ENCODE results near the gene SPOCK3. TPM values are rescaled to one million over a fixed set of nuclear protein-coding genes. Genes with fewer than 3 reads are reported as not detected.

The SPOCK3 gene
- total RNA-seq, 2 experiments from 2014 or later = 0.44 TPM; not detected in 1

DNA sequence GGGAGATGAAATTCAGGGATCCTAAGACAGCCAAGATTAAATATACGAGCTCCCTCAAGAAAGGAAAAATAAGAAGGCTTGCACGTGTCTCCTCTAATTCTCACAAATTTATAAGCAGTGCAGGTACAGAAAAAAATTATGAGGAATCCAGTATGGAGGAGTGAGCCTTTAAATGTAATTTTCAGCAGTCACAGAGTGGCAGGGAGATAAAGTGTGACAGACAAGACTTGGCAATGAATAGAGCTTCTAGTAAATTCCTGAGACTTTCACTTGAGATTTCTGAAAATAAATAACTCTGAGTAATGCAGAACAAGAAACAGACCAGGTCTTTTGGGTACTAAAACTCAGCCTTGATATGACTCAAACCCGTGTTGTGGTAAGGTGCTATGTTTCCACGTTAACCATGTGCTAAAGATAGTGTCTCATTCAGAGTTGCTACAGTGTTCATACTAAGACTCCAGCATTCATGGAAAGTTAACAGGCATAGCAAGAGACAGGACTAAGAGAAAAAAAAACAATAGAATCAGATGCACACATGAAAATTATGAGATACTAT is 119.8 kb downstream of the SPOCK3 start:
- Mint-ChIP-seq H3K4me3 (no peak overlapping the region), H3K27me3 (no peaks in the 10 kb centered on the region), H3K27ac (no peak overlapping the region), H3K9me3 (peaks cover 4% of the 10 kb centered on the region), H3K4me1 (no peaks in the 10 kb centered on the region), H3K36me3 (no peaks in the 10 kb centered on the region)
- no peak for DNase-seq

DNA sequence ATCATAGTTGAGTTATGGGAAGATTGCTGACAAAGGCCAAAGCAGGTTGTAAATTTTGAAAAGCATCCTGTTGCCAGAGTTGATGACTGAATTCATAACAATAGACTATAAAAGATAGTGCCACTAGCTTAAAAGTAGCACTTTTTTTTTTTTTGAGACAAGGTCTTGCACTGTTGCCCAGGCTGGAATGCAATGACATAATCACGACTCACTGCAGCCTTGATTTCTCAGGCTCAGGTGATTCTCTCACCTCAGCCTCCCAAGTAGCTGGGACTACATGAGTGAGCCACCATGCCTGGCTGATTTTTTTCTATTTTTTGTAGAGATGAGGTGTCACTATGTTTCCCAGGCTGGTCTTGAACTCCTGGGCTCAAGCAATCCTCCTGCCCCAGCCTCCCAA is 122.7 kb downstream of the SPOCK3 start:
- no peak overlapping the region for H3K27ac Mint-ChIP-seq
- H3K4me3 Mint-ChIP-seq = no peak overlapping the region
- H3K27me3 Mint-ChIP-seq = no peaks in the 10 kb centered on the region
- H3K4me1 Mint-ChIP-seq = no peaks in the 10 kb centered on the region
- no peaks in the 10 kb centered on the region for H3K36me3 Mint-ChIP-seq
- no peak for DNase-seq
- peaks cover 4% of the 10 kb centered on the region for H3K9me3 Mint-ChIP-seq

GRCh38 chr4:167111092-167111491 is 123.2 kb downstream of the SPOCK3 start:
- no peak for DNase-seq
- Mint-ChIP-seq H3K27me3 (no peaks in the 10 kb centered on the region), H3K4me1 (no peaks in the 10 kb centered on the region), H3K27ac (no peak overlapping the region), H3K9me3 (peaks cover 4% of the 10 kb centered on the region), H3K36me3 (no peaks in the 10 kb centered on the region), H3K4me3 (no peak overlapping the region)

DNA sequence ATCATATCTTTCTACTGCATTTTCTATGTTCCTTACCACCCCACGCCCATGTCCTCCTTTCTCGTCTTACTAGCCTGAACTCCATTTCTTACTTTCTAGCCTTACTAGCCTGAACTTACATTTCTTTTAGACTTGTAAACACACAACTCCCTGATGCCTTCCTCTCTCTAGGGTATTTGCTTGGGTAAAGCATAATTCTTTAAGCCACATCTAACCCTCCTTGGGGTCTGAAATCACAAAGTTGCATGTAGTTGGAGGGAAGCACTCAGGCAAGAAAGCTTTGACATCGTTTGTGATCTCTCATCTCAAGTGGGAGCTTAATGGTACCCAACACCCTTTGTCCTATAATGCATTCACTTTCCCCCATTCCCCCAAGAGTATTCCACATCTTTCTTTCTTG is 124.4 kb downstream of the SPOCK3 start:
- DNase-seq = no peak
- no peak overlapping the region for H3K4me3 Mint-ChIP-seq
- no peaks in the 10 kb centered on the region for H3K27me3 Mint-ChIP-seq
- peaks cover 7% of the 10 kb centered on the region for H3K9me3 Mint-ChIP-seq
- H3K27ac Mint-ChIP-seq = no peak overlapping the region
- no peaks in the 10 kb centered on the region for H3K4me1 Mint-ChIP-seq
- H3K36me3 Mint-ChIP-seq = no peaks in the 10 kb centered on the region

DNA sequence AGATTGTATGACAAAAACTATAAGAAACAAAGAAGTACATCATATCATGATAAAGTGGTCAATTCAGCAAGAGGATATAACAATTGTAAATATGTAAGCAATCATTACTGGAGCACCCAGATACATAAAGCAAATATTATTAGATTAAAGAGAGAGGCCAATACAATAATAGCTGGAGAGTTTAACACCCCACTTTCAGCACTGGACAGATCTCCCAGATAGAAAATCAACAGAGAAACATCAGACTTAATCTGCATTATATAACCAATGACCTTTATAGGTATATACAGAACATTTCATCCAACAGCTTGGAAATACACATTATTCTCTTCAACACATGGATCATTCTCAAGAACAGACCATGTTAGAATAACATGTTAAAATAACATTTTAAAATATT is 128.4 kb downstream of the SPOCK3 start:
- no peak for DNase-seq
- Mint-ChIP-seq H3K27me3 (no peaks in the 10 kb centered on the region), H3K4me1 (no peaks in the 10 kb centered on the region), H3K4me3 (no peak overlapping the region), H3K36me3 (no peaks in the 10 kb centered on the region), H3K9me3 (peaks cover 13% of the 10 kb centered on the region), H3K27ac (no peak overlapping the region)

GRCh38 chr4:167102475-167102874 is 131.8 kb downstream of the SPOCK3 start:
- H3K4me3 Mint-ChIP-seq = no peak overlapping the region
- no peaks in the 10 kb centered on the region for H3K27me3 Mint-ChIP-seq
- peaks cover 10% of the 10 kb centered on the region for H3K9me3 Mint-ChIP-seq
- no peak overlapping the region for H3K27ac Mint-ChIP-seq
- H3K36me3 Mint-ChIP-seq = no peaks in the 10 kb centered on the region
- no peaks in the 10 kb centered on the region for H3K4me1 Mint-ChIP-seq
- no peak for DNase-seq

DNA sequence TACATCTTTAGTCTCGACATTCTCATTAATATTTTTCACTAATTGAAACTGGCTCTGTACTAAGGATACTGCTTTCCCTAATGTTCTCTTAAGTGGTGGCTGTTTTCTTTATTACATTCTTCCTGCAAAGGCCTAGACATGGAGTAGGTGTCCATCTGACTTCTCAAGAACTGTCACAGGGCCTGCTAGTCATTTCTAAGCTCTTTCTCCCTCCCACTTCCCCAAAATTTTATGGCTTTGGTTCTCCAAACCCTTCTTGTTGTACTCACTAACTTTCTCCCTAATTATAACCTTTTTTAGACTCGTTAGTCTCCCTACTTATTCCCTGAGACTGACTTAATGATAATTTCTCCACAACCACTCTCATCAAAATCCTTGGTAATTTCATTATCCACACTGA is 133.3 kb downstream of the SPOCK3 start:
- H3K9me3 Mint-ChIP-seq = peaks cover 10% of the 10 kb centered on the region

GRCh38 chr4:167100120-167100519 is 134.2 kb downstream of the SPOCK3 start:
- no peak overlapping the region for H3K4me3 Mint-ChIP-seq
- no peaks in the 10 kb centered on the region for H3K4me1 Mint-ChIP-seq
- no peak overlapping the region for H3K27ac Mint-ChIP-seq

More for the DNA sequence above, 133.3 kb downstream of the SPOCK3 start:
- Mint-ChIP-seq H3K4me3 (no peak overlapping the region), H3K27me3 (no peaks in the 10 kb centered on the region), H3K4me1 (no peaks in the 10 kb centered on the region), H3K36me3 (no peaks in the 10 kb centered on the region), H3K27ac (no peak overlapping the region)
- no peak for DNase-seq

DNA sequence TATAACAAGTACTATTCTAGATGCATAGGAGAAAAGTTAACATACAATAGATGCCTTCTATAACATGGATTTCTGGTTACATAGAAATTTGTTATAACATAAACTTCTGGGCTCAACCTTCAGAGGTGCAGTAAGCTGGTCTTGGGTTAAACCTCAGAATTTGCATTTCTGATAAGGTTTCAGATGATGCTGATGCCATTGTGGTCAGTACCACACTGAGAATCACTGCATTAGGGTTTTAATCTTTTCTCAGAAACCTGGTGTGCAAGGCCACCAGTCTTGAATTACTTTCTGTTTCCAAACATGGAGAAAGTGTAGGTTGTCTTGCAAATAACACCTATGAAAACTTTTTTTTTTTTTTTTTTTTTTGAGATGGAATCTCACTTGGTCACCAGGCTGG is 146.2 kb downstream of the SPOCK3 start:
- no peak overlapping the region for H3K27ac Mint-ChIP-seq
- no peaks in the 10 kb centered on the region for H3K27me3 Mint-ChIP-seq
- H3K4me1 Mint-ChIP-seq = no peaks in the 10 kb centered on the region
- H3K9me3 Mint-ChIP-seq = no peaks in the 10 kb centered on the region
- H3K4me3 Mint-ChIP-seq = no peak overlapping the region
- no peak for DNase-seq
- H3K36me3 Mint-ChIP-seq = no peaks in the 10 kb centered on the region

More at GRCh38 chr4:167100120-167100519, 134.2 kb downstream of the SPOCK3 start:
- no peak for DNase-seq
- H3K27me3 Mint-ChIP-seq = no peaks in the 10 kb centered on the region
- H3K9me3 Mint-ChIP-seq = peaks cover 6% of the 10 kb centered on the region
- no peaks in the 10 kb centered on the region for H3K36me3 Mint-ChIP-seq

GRCh38 chr4:167084321-167084720 is 150.0 kb downstream of the SPOCK3 start:
- Mint-ChIP-seq H3K27me3 (no peaks in the 10 kb centered on the region), H3K4me1 (no peaks in the 10 kb centered on the region)
- no peak for DNase-seq

GRCh38 chr4:167079762-167080161 is 154.5 kb downstream of the SPOCK3 start:
- H3K4me1 Mint-ChIP-seq = no peaks in the 10 kb centered on the region
- H3K4me3 Mint-ChIP-seq = no peak overlapping the region
- no peak overlapping the region for H3K27ac Mint-ChIP-seq
- no peak for DNase-seq
- no peaks in the 10 kb centered on the region for H3K36me3 Mint-ChIP-seq
- H3K27me3 Mint-ChIP-seq = no peaks in the 10 kb centered on the region
- H3K9me3 Mint-ChIP-seq = peaks cover 2% of the 10 kb centered on the region

More at GRCh38 chr4:167084321-167084720, 150.0 kb downstream of the SPOCK3 start:
- no peak overlapping the region for H3K27ac Mint-ChIP-seq
- H3K4me3 Mint-ChIP-seq = no peak overlapping the region
- H3K36me3 Mint-ChIP-seq = no peaks in the 10 kb centered on the region
- H3K9me3 Mint-ChIP-seq = peaks cover 2% of the 10 kb centered on the region

GRCh38 chr4:167052631-167053091 is 181.6 kb downstream of the SPOCK3 start:
- Mint-ChIP-seq H3K4me3 (no peak overlapping the region), H3K36me3 (no peaks in the 10 kb centered on the region), H3K4me1 (no peaks in the 10 kb centered on the region), H3K9me3 (no peaks in the 10 kb centered on the region), H3K27me3 (no peaks in the 10 kb centered on the region), H3K27ac (no peak overlapping the region)
- no peak for DNase-seq

DNA sequence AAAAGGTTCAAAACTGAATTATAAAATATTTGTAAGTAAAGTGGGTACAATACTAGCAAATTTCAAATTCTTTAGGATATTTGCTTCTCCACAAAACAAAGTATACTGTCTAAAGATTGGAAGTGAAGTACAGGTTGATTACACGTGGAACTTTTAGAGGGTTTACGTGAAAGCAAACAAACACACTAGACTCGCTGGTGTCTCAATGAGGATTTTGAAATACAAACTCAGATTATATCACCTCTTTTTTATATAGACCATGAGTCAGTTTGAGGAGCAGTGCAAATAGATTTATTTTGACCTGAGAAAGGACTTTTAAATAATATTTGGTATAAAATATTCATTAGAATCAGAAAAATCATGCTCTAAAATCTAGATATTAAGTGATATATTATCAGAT is 185.0 kb downstream of the SPOCK3 start:
- no peaks in the 10 kb centered on the region for H3K36me3 Mint-ChIP-seq
- DNase-seq = no peak
- H3K27me3 Mint-ChIP-seq = no peaks in the 10 kb centered on the region
- H3K4me3 Mint-ChIP-seq = no peak overlapping the region
- H3K27ac Mint-ChIP-seq = no peak overlapping the region
- no peaks in the 10 kb centered on the region for H3K9me3 Mint-ChIP-seq
- no peaks in the 10 kb centered on the region for H3K4me1 Mint-ChIP-seq

GRCh38 chr4:167041524-167041923 is 192.8 kb downstream of the SPOCK3 start:
- no peaks in the 10 kb centered on the region for H3K36me3 Mint-ChIP-seq
- DNase-seq = no peak
- H3K27ac Mint-ChIP-seq = no peak overlapping the region
- H3K9me3 Mint-ChIP-seq = no peaks in the 10 kb centered on the region
- H3K27me3 Mint-ChIP-seq = no peaks in the 10 kb centered on the region
- no peaks in the 10 kb centered on the region for H3K4me1 Mint-ChIP-seq
- no peak overlapping the region for H3K4me3 Mint-ChIP-seq

DNA sequence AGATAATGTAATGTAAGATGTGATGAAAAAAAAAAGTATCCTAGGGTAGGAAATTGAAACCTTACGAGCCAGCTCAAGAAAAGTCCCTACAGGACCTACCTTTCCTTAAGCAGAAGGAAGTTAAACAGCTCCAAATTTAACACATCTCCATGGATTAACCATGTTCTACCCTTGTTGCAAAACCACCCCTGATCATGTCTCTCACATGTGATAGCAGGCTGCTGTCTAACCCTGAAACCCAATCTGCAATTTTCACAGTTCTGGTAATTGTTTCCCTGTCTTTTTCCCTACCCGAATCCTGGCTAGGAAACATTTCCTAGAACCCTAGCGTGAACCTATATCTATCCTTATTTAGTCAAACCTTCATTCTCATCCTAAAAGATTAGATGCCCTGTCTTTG is 198.9 kb downstream of the SPOCK3 start:
- no peaks in the 10 kb centered on the region for H3K4me1 Mint-ChIP-seq
- no peak overlapping the region for H3K4me3 Mint-ChIP-seq
- no peaks in the 10 kb centered on the region for H3K9me3 Mint-ChIP-seq
- H3K27ac Mint-ChIP-seq = no peak overlapping the region
- no peaks in the 10 kb centered on the region for H3K27me3 Mint-ChIP-seq
- no peaks in the 10 kb centered on the region for H3K36me3 Mint-ChIP-seq
- DNase-seq = no peak

- H3K27me3 Mint-ChIP-seq = no peaks in the 10 kb centered on the region
- DNase-seq = no peak
Measured at GRCh38 chr4:167034983-167035382, 199.3 kb downstream of the SPOCK3 start.

More at GRCh38 chr4:167034983-167035382, 199.3 kb downstream of the SPOCK3 start:
- Mint-ChIP-seq H3K4me1 (no peaks in the 10 kb centered on the region), H3K27ac (no peak overlapping the region), H3K36me3 (no peaks in the 10 kb centered on the region), H3K4me3 (no peak overlapping the region), H3K9me3 (no peaks in the 10 kb centered on the region)

All from activated naive CD8-positive, alpha-beta T cell treated with anti-CD3 and anti-CD28 coated beads for 36 hours (primary cell).